GM23338 (cell line): Measurements from ENCODE around the gene TBX2. TPM values are rescaled to one million over a fixed set of nuclear protein-coding genes. Genes with fewer than 3 reads are reported as not detected.

Experiments used
- ATAC-seq: fragments of 200-7000 bp; cut with Tn5 transposase; 3 replicates; pipeline ENCODE4 v1.9.1; 2020
- DNase-seq: peaks from one replicate; pipeline ENCODE4 v3.0.0-alpha.2; 2015; ENCODE audit warnings: low spot score
- H2AFZ ChIP-seq: fragments of 200-600 bp; sonication (generic); 2 replicates; pipeline ENCODE4 v1.8.0; 2016; ENCODE audit warnings: antibody characterized with exemption, mild to moderate bottlenecking, moderate library complexity
- H3F3A ChIP-seq: fragments of 200-600 bp; sonication (generic); replicated peaks from 2 replicates; pipeline ENCODE4 v1.8.0; 2017; ENCODE audit warnings: antibody characterized with exemption, mixed run types, low read depth
- H3K27ac ChIP-seq: fragments of 200-600 bp; sonication (generic); 2 replicates; pipeline ENCODE4 v1.6.1; 2016; ENCODE audit warnings: low read depth
- H3K27me3 ChIP-seq: fragments of 200-600 bp; sonication (generic); 2 replicates; pipeline ENCODE4 v1.8.0; 2016; ENCODE audit warnings: mild to moderate bottlenecking, mixed run types, moderate library complexity; ENCODE audit not compliant: insufficient read depth
- H3K36me3 ChIP-seq: fragments of 200-600 bp; sonication (generic); 2 replicates; pipeline ENCODE4 v1.8.0; 2016; ENCODE audit warnings: mild to moderate bottlenecking; ENCODE audit not compliant: insufficient read depth
- H3K4me1 ChIP-seq: fragments of 200-600 bp; sonication (generic); 2 replicates; pipeline ENCODE4 v1.8.0; 2016; ENCODE audit warnings: mild to moderate bottlenecking, moderate library complexity; ENCODE audit not compliant: insufficient read depth
- H3K4me2 ChIP-seq: fragments of 200-600 bp; sonication (generic); 2 replicates; pipeline ENCODE4 v1.7.1; 2017; ENCODE audit warnings: mixed run types
- H3K4me3 ChIP-seq: fragments of 200-600 bp; sonication (generic); 2 replicates; pipeline ENCODE4 v1.6.1; 2016; ENCODE audit warnings: mixed run types
- H3K79me2 ChIP-seq: fragments of 200-600 bp; sonication (generic); replicated peaks from 2 replicates; pipeline ENCODE4 v1.8.0; 2017; ENCODE audit warnings: mild to moderate bottlenecking; ENCODE audit not compliant: insufficient read depth
- H3K9me2 ChIP-seq: fragments of 200-600 bp; sonication (generic); 2 replicates; pipeline ENCODE4 v1.8.0; 2017; ENCODE audit not compliant: insufficient read depth
- H4K20me1 ChIP-seq: fragments of 200-600 bp; sonication (generic); replicated peaks from 2 replicates; pipeline ENCODE4 v1.8.0; 2017; ENCODE audit warnings: mild to moderate bottlenecking; ENCODE audit not compliant: insufficient read depth
- H3K27ac Mint-ChIP-seq: 2 replicates; pipeline ENCODE4 v1.8.0; 2020; ENCODE audit warnings: inconsistent platforms, mild to moderate bottlenecking, moderate library complexity, mixed read lengths
- H3K27me3 Mint-ChIP-seq: 3 replicates; pipeline ENCODE4 v1.8.0; 2022; ENCODE audit warnings: low read depth, mild to moderate bottlenecking, moderate library complexity, mixed read lengths, inconsistent platforms; ENCODE audit not compliant: insufficient read depth, poor library complexity
- H3K36me3 Mint-ChIP-seq: 3 replicates; pipeline ENCODE4 v1.8.0; 2021; ENCODE audit warnings: low read depth, mild to moderate bottlenecking, inconsistent platforms, moderate library complexity, mixed read lengths
- H3K4me1 Mint-ChIP-seq: 3 replicates; pipeline ENCODE4 v1.8.0; 2020; ENCODE audit warnings: mild to moderate bottlenecking, inconsistent platforms, mixed read lengths
- H3K4me3 Mint-ChIP-seq: 3 replicates; pipeline ENCODE4 v1.8.0; 2021; ENCODE audit warnings: moderate library complexity, mild to moderate bottlenecking, inconsistent platforms, mixed read lengths
- H3K9me3 Mint-ChIP-seq: 3 replicates; pipeline ENCODE4 v1.8.0; 2020; ENCODE audit warnings: moderate library complexity, mild to moderate bottlenecking, inconsistent platforms, mixed read lengths
- EZH2 ChIP-seq: fragments of 200-600 bp; sonication (generic); IDR thresholded peaks from one replicate; pipeline ENCODE4 v1.8.0; 2017; ENCODE audit warnings: antibody characterized with exemption, mild to moderate bottlenecking, low read depth; ENCODE audit not compliant: unreplicated experiment
- EZH2phosphoT487 ChIP-seq: fragments of 200-600 bp; sonication (generic); IDR thresholded peaks from one replicate; pipeline ENCODE4 v1.8.1; 2018; ENCODE audit warnings: antibody characterized with exemption; ENCODE audit not compliant: unreplicated experiment
- JUNB ChIP-seq: IDR thresholded peaks from one replicate; pipeline ENCODE4 v1.6.1; 2016; ENCODE audit warnings: antibody characterized with exemption; ENCODE audit not compliant: unreplicated experiment
- NANOG ChIP-seq: IDR thresholded peaks from 2 replicates; pipeline ENCODE4 v1.6.1; 2016; ENCODE audit warnings: antibody characterized with exemption, borderline replicate concordance
- STAT1 ChIP-seq: IDR thresholded peaks from one replicate; pipeline ENCODE4 v1.6.1; 2016; ENCODE audit warnings: antibody characterized with exemption; ENCODE audit not compliant: unreplicated experiment
- ZNF114 ChIP-seq: fragments of 250-450 bp; sonication (Bioruptor Pico); IDR thresholded peaks from 2 replicates; pipeline ENCODE4 v1.5.0; 2020; ENCODE audit warnings: mild to moderate bottlenecking, moderate library complexity
- ZNF331 ChIP-seq: fragments of 250-450 bp; sonication (Bioruptor Pico); IDR thresholded peaks from 2 replicates; pipeline ENCODE4 v1.5.0; 2020; ENCODE audit warnings: low read depth, mild to moderate bottlenecking, moderate library complexity
- ZNF462 ChIP-seq: fragments of 250-450 bp; sonication (Bioruptor Pico); IDR thresholded peaks from 2 replicates; pipeline ENCODE4 v1.5.0; 2020; ENCODE audit warnings: mild to moderate bottlenecking, moderate library complexity
- polyA plus RNA-seq: library from polyadenylated mRNA; unstranded; fragments of >200 nt; fragmentation: Nextera tagmentation; extraction: Ambion mirVana; gene quantifications from 2 replicates; pipeline ENCODE4 v1.2.1, GENCODE V29; 2016
- total RNA-seq: library from RNA; depleted of rRNA; stranded (reverse); fragments of >200 nt; shearing (Covaris generic); gene quantifications from 2 replicates; pipeline ENCODE4 v1.2.3, GENCODE V29; 2014
- TF ChIP-seq, protein P1 (sequence below), 2 experiments: fragments of 200-600 bp in 1 of 2; sonication (generic) in 1 of 2; conservative IDR thresholded peaks; 2 replicates each; pipeline versions ENCODE4 v1.5.1 to v1.6.1; 2016 to 2017; ENCODE audit warnings: antibody characterized with exemption in 2 of 2, low read depth in 2 of 2, mild to moderate bottlenecking in 2 of 2, moderate library complexity in 1 of 2

The TBX2 gene
- total and polyA plus RNA-seq, 2 experiments from 2014 or later: not detected

DNA sequence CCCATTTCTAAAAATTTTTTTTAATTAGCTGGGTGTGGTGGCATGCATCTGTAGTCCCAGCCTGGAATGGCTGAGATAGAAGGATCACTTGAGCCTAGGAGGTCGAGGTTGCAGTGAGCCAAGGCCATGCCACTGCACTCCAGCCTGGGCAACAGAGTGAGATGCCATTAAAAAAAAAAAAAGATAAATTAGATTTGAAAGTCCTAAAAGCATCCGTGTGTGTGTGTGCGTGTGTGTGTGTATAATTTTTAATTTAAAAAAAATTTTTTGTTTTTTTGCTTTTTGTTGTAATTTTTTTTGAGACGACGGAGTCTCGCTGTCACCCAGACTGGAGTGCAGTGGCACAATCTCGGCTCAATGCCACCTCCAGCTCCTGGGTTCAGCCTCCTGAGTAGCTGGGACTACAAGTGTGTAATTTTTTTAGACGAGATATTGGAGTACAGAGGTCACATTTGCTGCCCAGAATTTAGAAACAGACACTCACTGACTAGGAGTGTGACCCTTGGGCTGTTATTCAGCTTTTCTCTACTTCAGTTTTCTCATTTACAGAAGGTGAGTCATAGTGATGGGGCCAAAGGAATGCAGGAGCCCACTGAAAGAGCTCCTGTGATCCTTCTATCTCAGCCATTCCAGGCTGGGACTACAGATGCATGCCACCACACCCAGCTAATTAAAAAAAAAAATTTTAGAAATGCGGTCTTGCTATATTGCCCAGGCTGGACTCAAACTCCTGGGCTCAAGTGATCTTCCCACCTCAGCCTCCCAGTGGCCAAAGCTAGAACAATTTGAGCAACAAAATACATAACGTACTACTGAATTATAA is 27.1 kb downstream of the TBX2 start:
- Histone ChIP-seq H3K79me2 (no peaks in the 10 kb centered on the region), H4K20me1 (no peaks in the 10 kb centered on the region), H3F3A (no peaks in the 10 kb centered on the region), H3K27ac (no peak overlapping the region), H3K4me1 (no peaks in the 10 kb centered on the region), H3K9me2 (no peaks in the 10 kb centered on the region), H3K27me3 (0 out of 2 replicates have a peak, but pooled peaks cover 4% of the 10 kb centered on the region), H2AFZ (no peak overlapping the region), H3K36me3 (no peaks in the 10 kb centered on the region), H3K4me3 (no peak overlapping the region), H3K4me2 (no peak overlapping the region)
- Mint-ChIP-seq H3K27me3 (peaks cover 9% of the 10 kb centered on the region), H3K4me1 (peaks cover 8% of the 10 kb centered on the region; the same call in 2 of the 3 replicates), H3K27ac (no peak overlapping the region), H3K36me3 (no peaks in the 10 kb centered on the region), H3K4me3 (no peak overlapping the region), H3K9me3 (no peaks in the 10 kb centered on the region)
- ATAC-seq: no peak
- no peak for TF ChIP-seq JUNB
- TF ChIP-seq, protein P1, sequence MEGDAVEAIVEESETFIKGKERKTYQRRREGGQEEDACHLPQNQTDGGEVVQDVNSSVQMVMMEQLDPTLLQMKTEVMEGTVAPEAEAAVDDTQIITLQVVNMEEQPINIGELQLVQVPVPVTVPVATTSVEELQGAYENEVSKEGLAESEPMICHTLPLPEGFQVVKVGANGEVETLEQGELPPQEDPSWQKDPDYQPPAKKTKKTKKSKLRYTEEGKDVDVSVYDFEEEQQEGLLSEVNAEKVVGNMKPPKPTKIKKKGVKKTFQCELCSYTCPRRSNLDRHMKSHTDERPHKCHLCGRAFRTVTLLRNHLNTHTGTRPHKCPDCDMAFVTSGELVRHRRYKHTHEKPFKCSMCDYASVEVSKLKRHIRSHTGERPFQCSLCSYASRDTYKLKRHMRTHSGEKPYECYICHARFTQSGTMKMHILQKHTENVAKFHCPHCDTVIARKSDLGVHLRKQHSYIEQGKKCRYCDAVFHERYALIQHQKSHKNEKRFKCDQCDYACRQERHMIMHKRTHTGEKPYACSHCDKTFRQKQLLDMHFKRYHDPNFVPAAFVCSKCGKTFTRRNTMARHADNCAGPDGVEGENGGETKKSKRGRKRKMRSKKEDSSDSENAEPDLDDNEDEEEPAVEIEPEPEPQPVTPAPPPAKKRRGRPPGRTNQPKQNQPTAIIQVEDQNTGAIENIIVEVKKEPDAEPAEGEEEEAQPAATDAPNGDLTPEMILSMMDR (conservative IDR thresholded peaks at IDR 0.05; ENCODE audit: low read depth in 2 of 2): 0 out of 4 replicates have a peak, but pooled peaks of 1 of the 2 experiments have one; percentile 20
- DNase-seq: no peak

DNA sequence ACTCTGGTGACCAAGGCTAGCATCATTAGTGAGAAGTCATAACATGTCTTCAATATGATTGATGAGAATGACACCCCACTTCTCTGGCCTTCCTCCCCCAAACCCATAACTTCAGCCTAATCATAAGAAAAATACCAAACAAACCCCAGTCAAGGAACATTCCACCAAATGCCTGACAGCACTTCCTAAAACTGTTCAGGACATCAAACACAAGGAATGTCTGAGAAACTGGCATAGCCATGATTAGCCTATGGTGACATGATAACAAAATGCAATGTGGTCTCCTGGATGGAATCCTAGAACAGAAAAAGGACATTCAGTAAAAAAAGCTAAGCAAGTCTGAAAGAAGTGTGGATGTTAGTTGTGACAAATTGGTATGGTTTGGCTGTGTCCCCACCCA is 27.9 kb downstream of the TBX2 start:
- Histone ChIP-seq H3K27me3 (no peaks in the 10 kb centered on the region), H3K79me2 (no peaks in the 10 kb centered on the region), H3K4me3 (no peak overlapping the region), H4K20me1 (no peaks in the 10 kb centered on the region), H3K9me2 (no peaks in the 10 kb centered on the region), H3K36me3 (no peaks in the 10 kb centered on the region), H3K4me2 (no peak overlapping the region), H3K4me1 (no peaks in the 10 kb centered on the region), H3F3A (no peaks in the 10 kb centered on the region), H3K27ac (no peak overlapping the region), H2AFZ (no peak overlapping the region)
- no peak overlapping the region for H3K4me3 Mint-ChIP-seq
- no peaks in the 10 kb centered on the region for H3K36me3 Mint-ChIP-seq
- no peaks in the 10 kb centered on the region for H3K9me3 Mint-ChIP-seq
- DNase-seq (no peak), ATAC-seq (no peak)
- peaks cover 9% of the 10 kb centered on the region; the same call in 2 of the 3 replicates for H3K4me1 Mint-ChIP-seq
- H3K27me3 Mint-ChIP-seq: peaks cover 7% of the 10 kb centered on the region
- no peak overlapping the region for H3K27ac Mint-ChIP-seq
- TF ChIP-seq EZH2phosphoT487 (no peak), ZNF462 (no peak), NANOG (no peak), JUNB (no peak), ZNF331 (CRISPR knock-in tag) (no peak), ZNF114 (CRISPR knock-in tag) (no peak), EZH2 (no peak), STAT1 (no peak)
- TF ChIP-seq, protein P1 (conservative IDR thresholded peaks at IDR 0.05; ENCODE audit: low read depth in 2 of 2): no peak
